ENCODE measurements around the gene L1CAM. TPM values are rescaled to one million over a fixed set of nuclear protein-coding genes. Genes with fewer than 3 reads are reported as not detected.

Gene L1CAM
- polyA plus RNA-seq, 1 of the 3 experiments (the other 2 are of a cell fraction), result 1.9 TPM

GRCh38 chrX:153857348-153857903 is 28.5 kb downstream of the L1CAM start:
- Histone ChIP-seq H2AFZ (ENCODE audit: low read depth) (no peak overlapping the region), H3K79me2 (ENCODE audit: insufficient read depth) (no peaks in the 10 kb centered on the region), H3K9me3 (no peaks in the 10 kb centered on the region), H3K4me3 (ENCODE audit: low read depth in 2 of 2, low read length in 1 of 2) (no peak overlapping the region), H3K4me2 (no peak overlapping the region), H3K27ac (ENCODE audit: low read depth in 2 of 2, low read length in 1 of 2) (no peak overlapping the region), H3F3A (replicated peaks; ENCODE audit: insufficient read depth) (no peaks in the 10 kb centered on the region), H3K9me2 (no peaks in the 10 kb centered on the region), H3K4me1 (ENCODE audit: control insufficient read depth in 1 of 2, insufficient read depth in 2 of 2, low read depth in 1 of 2, low read length in 1 of 2) (no peaks in the 10 kb centered on the region), H4K20me1 (ENCODE audit: insufficient read depth) (no peaks in the 10 kb centered on the region), H3K27me3 (ENCODE audit: insufficient read depth) (peaks cover 43% of the 10 kb centered on the region), H3K36me3 (replicated peaks in 1 of 2; ENCODE audit: control insufficient read depth in 1 of 2, insufficient read depth in 2 of 2, low read length in 1 of 2) (no peaks in the 10 kb centered on the region), H3K9ac (no peak overlapping the region)
- 22% methylated on average over 2 of the region's 2 CpGs for WGBS (ENCODE audit: low lambda C conversion rate)
- ChIA-PET CTCF (interaction anchor here (1.1 kb wide), 1 partner anchor 11 kb away, joined by 4 read pairs; no protein-coding TSS in a partner anchor), POLR2A (interaction anchor here (0.6 kb wide), 1 partner anchor 79 kb away, joined by 3 read pairs; no protein-coding TSS in a partner anchor)
- TF ChIP-seq USF2 (IDR thresholded peaks at IDR 0.05; ENCODE audit: borderline replicate concordance, low read depth, low read length) (no peak), TAF1 (IDR thresholded peaks at IDR 0.05; ENCODE audit: borderline replicate concordance, low read depth, low read length) (no peak), RXRA (IDR thresholded peaks at IDR 0.05; ENCODE audit: borderline replicate concordance, low read depth) (no peak), FOXM1 (IDR thresholded peaks at IDR 0.05; ENCODE audit: low read depth) (no peak), ELF1 (IDR thresholded peaks at IDR 0.05) (no peak), TCF12 (IDR thresholded peaks at IDR 0.05) (no peak), MXI1 (IDR thresholded peaks at IDR 0.05; ENCODE audit: low read depth, low read length) (no peak), NFIC (IDR thresholded peaks at IDR 0.05; ENCODE audit: borderline replicate concordance) (no peak), REST (IDR thresholded peaks at IDR 0.05; ENCODE audit: low read depth, low read length) (no peak), ZBTB33 (IDR thresholded peaks at IDR 0.05; ENCODE audit: borderline replicate concordance, low read depth) (no peak), IRF3 (IDR thresholded peaks at IDR 0.05; ENCODE audit: low read depth, low read length) (no peak)
- no peak for DNase-seq

All from SK-N-SH (cell line).